ENCODE results near the gene MUC21. TPM values are rescaled to one million over a fixed set of nuclear protein-coding genes. Genes with fewer than 3 reads are reported as not detected.

The MUC21 gene
- total and polyA plus RNA-seq, 2 donors = under 0.01 to 0.27 TPM

GRCh38 chr6:30979690-30980089 is 3.8 kb upstream of the MUC21 start:
- no peak for DNase-seq (ENCODE audit: low read depth in 6 of 9, low spot score in 9 of 9)
- WGBS = 92% methylated on average over 4 of the region's 4 CpGs
- H3K27ac ChIP-seq (ENCODE audit: low read depth in 1 of 2, low read length in 1 of 2) = no peak overlapping the region
- H3K9me3 ChIP-seq (ENCODE audit: control insufficient read depth in 2 of 2, insufficient read depth in 1 of 2, low read length in 1 of 2) = no peaks in the 10 kb centered on the region
- H3K4me3 ChIP-seq (ENCODE audit: low read length in 2 of 2) = no peak overlapping the region
- H3K4me1 ChIP-seq (ENCODE audit: control insufficient read depth in 2 of 2, insufficient read depth in 2 of 2, low read length in 2 of 2) = no peaks in the 10 kb centered on the region
- H3K27me3 ChIP-seq (ENCODE audit: control insufficient read depth in 2 of 2, insufficient read depth in 1 of 2, low read length in 1 of 2) = peaks cover 0 to 38% of the 10 kb centered on the region in 2 donors
- H3K36me3 ChIP-seq (ENCODE audit: control insufficient read depth in 2 of 2, insufficient read depth in 2 of 2, low read length in 1 of 2) = no peaks in the 10 kb centered on the region

GRCh38 chr6:30981942-30982772 is 1.4 kb upstream of the MUC21 start:
- Histone ChIP-seq H3K36me3 (ENCODE audit: control insufficient read depth in 2 of 2, insufficient read depth in 2 of 2, low read length in 1 of 2) (no peaks in the 10 kb centered on the region), H3K27ac (ENCODE audit: low read depth in 1 of 2, low read length in 1 of 2) (no peak overlapping the region), H3K27me3 (ENCODE audit: control insufficient read depth in 2 of 2, insufficient read depth in 1 of 2, low read length in 1 of 2) (peaks cover 0 to 34% of the 10 kb centered on the region in 2 donors), H3K4me3 (ENCODE audit: low read length in 2 of 2) (no peak overlapping the region), H3K9me3 (ENCODE audit: control insufficient read depth in 2 of 2, insufficient read depth in 1 of 2, low read length in 1 of 2) (no peaks in the 10 kb centered on the region), H3K4me1 (ENCODE audit: control insufficient read depth in 2 of 2, insufficient read depth in 2 of 2, low read length in 2 of 2) (no peaks in the 10 kb centered on the region)
- no peak for DNase-seq (ENCODE audit: low read depth in 6 of 9, low spot score in 9 of 9)
- 36% methylated on average over 13 of the region's 13 CpGs for WGBS

- Histone ChIP-seq H3K9me3 (ENCODE audit: control insufficient read depth in 2 of 2, insufficient read depth in 1 of 2, low read length in 1 of 2) (no peaks in the 10 kb centered on the region), H3K36me3 (ENCODE audit: control insufficient read depth in 2 of 2, insufficient read depth in 2 of 2, low read length in 1 of 2) (no peaks in the 10 kb centered on the region), H3K4me3 (ENCODE audit: low read length in 2 of 2) (no peak overlapping the region), H3K27me3 (ENCODE audit: control insufficient read depth in 2 of 2, insufficient read depth in 1 of 2, low read length in 1 of 2) (peaks cover 0 to 17% of the 10 kb centered on the region in 2 donors), H3K4me1 (ENCODE audit: control insufficient read depth in 2 of 2, insufficient read depth in 2 of 2, low read length in 2 of 2) (peaks cover under 1 to 8% of the 10 kb centered on the region in 2 donors), H3K27ac (ENCODE audit: low read depth in 1 of 2, low read length in 1 of 2) (no peak overlapping the region)
- no peak for DNase-seq (ENCODE audit: low read depth in 6 of 9, low spot score in 9 of 9)
- WGBS = 94% methylated on average over 5 of the region's 5 CpGs
Observed at GRCh38 chr6:30985490-30985889, 2.0 kb downstream of the MUC21 start.

GRCh38 chr6:30987304-30987703 is 3.8 kb downstream of the MUC21 start:
- no peak for DNase-seq (ENCODE audit: low read depth in 6 of 9, low spot score in 9 of 9)
- Histone ChIP-seq H3K4me1 (ENCODE audit: control insufficient read depth in 2 of 2, insufficient read depth in 2 of 2, low read length in 2 of 2) (peaks cover 2 to 14% of the 10 kb centered on the region in 2 donors), H3K27ac (ENCODE audit: low read depth in 1 of 2, low read length in 1 of 2) (no peak overlapping the region), H3K27me3 (ENCODE audit: control insufficient read depth in 2 of 2, insufficient read depth in 1 of 2, low read length in 1 of 2) (peaks cover 0 to 11% of the 10 kb centered on the region in 2 donors), H3K36me3 (ENCODE audit: control insufficient read depth in 2 of 2, insufficient read depth in 2 of 2, low read length in 1 of 2) (no peaks in the 10 kb centered on the region), H3K9me3 (ENCODE audit: control insufficient read depth in 2 of 2, insufficient read depth in 1 of 2, low read length in 1 of 2) (no peaks in the 10 kb centered on the region), H3K4me3 (ENCODE audit: low read length in 2 of 2) (no peak overlapping the region)
- WGBS = 96% methylated on average over 6 of the region's 6 CpGs

- no peak overlapping the region for H3K27ac ChIP-seq (ENCODE audit: low read depth in 1 of 2, low read length in 1 of 2)
- 98% methylated on average over 9 of the region's 9 CpGs for WGBS
- H3K4me1 ChIP-seq (ENCODE audit: control insufficient read depth in 2 of 2, insufficient read depth in 2 of 2, low read length in 2 of 2) = peaks cover 2 to 14% of the 10 kb centered on the region in 2 donors
- no peak for DNase-seq (ENCODE audit: low read depth in 6 of 9, low spot score in 9 of 9)
- peaks cover 0 to 4% of the 10 kb centered on the region in 2 donors for H3K27me3 ChIP-seq (ENCODE audit: control insufficient read depth in 2 of 2, insufficient read depth in 1 of 2, low read length in 1 of 2)
- no peaks in the 10 kb centered on the region for H3K36me3 ChIP-seq (ENCODE audit: control insufficient read depth in 2 of 2, insufficient read depth in 2 of 2, low read length in 1 of 2)
- no peaks in the 10 kb centered on the region for H3K9me3 ChIP-seq (ENCODE audit: control insufficient read depth in 2 of 2, insufficient read depth in 1 of 2, low read length in 1 of 2)
- H3K4me3 ChIP-seq (ENCODE audit: low read length in 2 of 2) = no peak overlapping the region
Observed at GRCh38 chr6:30988209-30988825, 4.8 kb downstream of the MUC21 start.

GRCh38 chr6:30990422-30991086 is 7.0 kb downstream of the MUC21 start:
- Histone ChIP-seq H3K36me3 (ENCODE audit: control insufficient read depth in 2 of 2, insufficient read depth in 2 of 2, low read length in 1 of 2) (no peaks in the 10 kb centered on the region), H3K9me3 (ENCODE audit: control insufficient read depth in 2 of 2, insufficient read depth in 1 of 2, low read length in 1 of 2) (no peaks in the 10 kb centered on the region), H3K27ac (ENCODE audit: low read depth in 1 of 2, low read length in 1 of 2) (no peak overlapping the region), H3K4me1 (ENCODE audit: control insufficient read depth in 2 of 2, insufficient read depth in 2 of 2, low read length in 2 of 2) (peaks cover 2 to 14% of the 10 kb centered on the region in 2 donors), H3K27me3 (ENCODE audit: control insufficient read depth in 2 of 2, insufficient read depth in 1 of 2, low read length in 1 of 2) (no peaks in the 10 kb centered on the region), H3K4me3 (ENCODE audit: low read length in 2 of 2) (no peak overlapping the region)
- WGBS = 50% methylated on average over 8 of the region's 8 CpGs
- DNase-seq (ENCODE audit: low read depth in 6 of 9, low spot score in 9 of 9) = peak in 8 of 9 donors; percentile 12 to 67 (median 32)

GRCh38 chr6:30991891-30992290 is 8.4 kb downstream of the MUC21 start:
- Histone ChIP-seq H3K36me3 (ENCODE audit: control insufficient read depth in 2 of 2, insufficient read depth in 2 of 2, low read length in 1 of 2) (no peaks in the 10 kb centered on the region), H3K27ac (ENCODE audit: low read depth in 1 of 2, low read length in 1 of 2) (no peak overlapping the region)
- WGBS = 96% methylated on average over 2 of the region's 2 CpGs

GRCh38 chr6:30997301-30997700 is 13.8 kb downstream of the MUC21 start:
- H3K36me3 ChIP-seq (ENCODE audit: control insufficient read depth in 2 of 2, insufficient read depth in 2 of 2, low read length in 1 of 2) = no peaks in the 10 kb centered on the region
- 85% methylated on average over 2 of the region's 2 CpGs for WGBS
- no peak overlapping the region for H3K27ac ChIP-seq (ENCODE audit: low read depth in 1 of 2, low read length in 1 of 2)
- H3K4me3 ChIP-seq (ENCODE audit: low read length in 2 of 2) = no peak overlapping the region
- H3K9me3 ChIP-seq (ENCODE audit: control insufficient read depth in 2 of 2, insufficient read depth in 1 of 2, low read length in 1 of 2) = no peaks in the 10 kb centered on the region
- H3K4me1 ChIP-seq (ENCODE audit: control insufficient read depth in 2 of 2, insufficient read depth in 2 of 2, low read length in 2 of 2) = peaks cover 0 to 2% of the 10 kb centered on the region in 2 donors
- H3K27me3 ChIP-seq (ENCODE audit: control insufficient read depth in 2 of 2, insufficient read depth in 1 of 2, low read length in 1 of 2) = no peaks in the 10 kb centered on the region
- no peak for DNase-seq (ENCODE audit: low read depth in 6 of 9, low spot score in 9 of 9)

More at GRCh38 chr6:30991891-30992290, 8.4 kb downstream of the MUC21 start:
- Histone ChIP-seq H3K4me3 (ENCODE audit: low read length in 2 of 2) (no peak overlapping the region), H3K9me3 (ENCODE audit: control insufficient read depth in 2 of 2, insufficient read depth in 1 of 2, low read length in 1 of 2) (no peaks in the 10 kb centered on the region), H3K27me3 (ENCODE audit: control insufficient read depth in 2 of 2, insufficient read depth in 1 of 2, low read length in 1 of 2) (no peaks in the 10 kb centered on the region), H3K4me1 (ENCODE audit: control insufficient read depth in 2 of 2, insufficient read depth in 2 of 2, low read length in 2 of 2) (peaks cover 3 to 14% of the 10 kb centered on the region in 2 donors)
- DNase-seq (ENCODE audit: low read depth in 6 of 9, low spot score in 9 of 9) = no peak

GRCh38 chr6:30998785-30999184 is 15.3 kb downstream of the MUC21 start:
- H3K9me3 ChIP-seq (ENCODE audit: control insufficient read depth in 2 of 2, insufficient read depth in 1 of 2, low read length in 1 of 2) = no peaks in the 10 kb centered on the region
- DNase-seq (ENCODE audit: low read depth in 6 of 9, low spot score in 9 of 9) = no peak
- 77% methylated on average over 5 of the region's 5 CpGs for WGBS
- H3K27me3 ChIP-seq (ENCODE audit: control insufficient read depth in 2 of 2, insufficient read depth in 1 of 2, low read length in 1 of 2) = no peaks in the 10 kb centered on the region
- H3K27ac ChIP-seq (ENCODE audit: low read depth in 1 of 2, low read length in 1 of 2) = no peak overlapping the region
- peaks cover 0 to 2% of the 10 kb centered on the region in 2 donors for H3K4me1 ChIP-seq (ENCODE audit: control insufficient read depth in 2 of 2, insufficient read depth in 2 of 2, low read length in 2 of 2)
- no peak overlapping the region for H3K4me3 ChIP-seq (ENCODE audit: low read length in 2 of 2)
- no peaks in the 10 kb centered on the region for H3K36me3 ChIP-seq (ENCODE audit: control insufficient read depth in 2 of 2, insufficient read depth in 2 of 2, low read length in 1 of 2)
